GM23248 (cell line): ENCODE measurements around the gene HEATR5B. TPM values are rescaled to one million over a fixed set of nuclear protein-coding genes. Genes with fewer than 3 reads are reported as not detected.

Source experiments
- DNase-seq: peaks from one replicate; pipeline ENCODE4 v3.0.0-alpha.2; 2015
- H2AFZ ChIP-seq: fragments of 200-600 bp; sonication (generic); 2 replicates; pipeline ENCODE4 v1.6.1; 2016; ENCODE audit warnings: antibody characterized with exemption
- H3F3A ChIP-seq: fragments of 200-600 bp; sonication (generic); 2 replicates; pipeline ENCODE4 v1.6.1; 2016; ENCODE audit warnings: mild to moderate bottlenecking, antibody characterized with exemption, mixed run types; ENCODE audit not compliant: insufficient read depth
- H3K27ac ChIP-seq: fragments of 200-600 bp; sonication (generic); 2 replicates; pipeline ENCODE4 v1.5.1; 2016; ENCODE audit warnings: mild to moderate bottlenecking
- H3K27me3 ChIP-seq: fragments of 200-600 bp; sonication (generic); replicated peaks from 2 replicates; pipeline ENCODE4 v1.6.1; 2016; ENCODE audit warnings: mild to moderate bottlenecking; ENCODE audit not compliant: insufficient read depth
- H3K36me3 ChIP-seq: fragments of 200-600 bp; sonication (generic); 2 replicates; pipeline ENCODE4 v1.6.1; 2016; ENCODE audit warnings: low read depth, mild to moderate bottlenecking
- H3K4me1 ChIP-seq: fragments of 200-600 bp; sonication (generic); 2 replicates; pipeline ENCODE4 v1.6.1; 2016; ENCODE audit warnings: mild to moderate bottlenecking; ENCODE audit not compliant: insufficient read depth
- H3K4me2 ChIP-seq: fragments of 200-600 bp; sonication (generic); one replicate; pipeline ENCODE4 v1.6.1; 2016; ENCODE audit warnings: mild to moderate bottlenecking; ENCODE audit not compliant: unreplicated experiment
- H3K4me3 ChIP-seq: fragments of 200-600 bp; sonication (generic); 2 replicates; pipeline ENCODE4 v1.5.1; 2016; ENCODE audit warnings: mild to moderate bottlenecking
- H3K79me2 ChIP-seq: fragments of 200-600 bp; sonication (generic); 2 replicates; pipeline ENCODE4 v1.6.1; 2016; ENCODE audit warnings: mild to moderate bottlenecking; ENCODE audit not compliant: insufficient read depth
- H3K9ac ChIP-seq: fragments of 200-600 bp; sonication (generic); 2 replicates; pipeline ENCODE4 v1.6.1; 2016; ENCODE audit warnings: mild to moderate bottlenecking
- H3K9me2 ChIP-seq: fragments of 200-600 bp; sonication (generic); 2 replicates; pipeline ENCODE4 v1.6.1; 2016; ENCODE audit warnings: mixed run types, mild to moderate bottlenecking, moderate library complexity; ENCODE audit not compliant: insufficient read depth
- H3K9me3 ChIP-seq: fragments of 200-600 bp; sonication (generic); one replicate; pipeline ENCODE4 v1.6.1; 2017; ENCODE audit warnings: low read depth
- H4K20me1 ChIP-seq: fragments of 200-600 bp; sonication (generic); 2 replicates; pipeline ENCODE4 v1.6.0; 2016; ENCODE audit not compliant: insufficient read depth
- EZH2 ChIP-seq: fragments of 200-600 bp; sonication (generic); IDR thresholded peaks from 2 replicates; pipeline ENCODE4 v1.6.1; 2018; ENCODE audit warnings: antibody characterized with exemption, mild to moderate bottlenecking; ENCODE audit not compliant: insufficient read depth, poor library complexity, severe bottlenecking
- EZH2phosphoT487 ChIP-seq: fragments of 200-600 bp; sonication (generic); IDR thresholded peaks from 2 replicates; pipeline ENCODE4 v1.6.1; 2018; ENCODE audit warnings: antibody characterized with exemption, moderate library complexity, mild to moderate bottlenecking, low read depth; ENCODE audit not compliant: insufficient read depth
- WGBS, 2 experiments: methylation state at CpG; one replicate each; pipeline ENCODE4 v1.1.6; 2015 to 2017; ENCODE audit warnings: low lambda C conversion rate in 2 of 2, low coverage in 1 of 2; ENCODE audit errors: missing lambda C conversion rate in 2 of 2; 5-methylcytosine and 5-hydroxymethylcytosine counted together
- in situ Hi-C: fragments of 300-500 bp; cut with MboI; formaldehyde crosslinking; loops from 2 replicates; pipeline ENCODE4 v1.15.0; 2020
- polyA plus RNA-seq: library from polyadenylated mRNA; unstranded; fragments of >200 nt; fragmentation: Nextera tagmentation; extraction: Ambion mirVana; gene quantifications from 2 replicates; pipeline ENCODE4 v1.2.1, GENCODE V29; 2016
- total RNA-seq: library from RNA; depleted of rRNA; stranded (reverse); fragments of >200 nt; shearing (Covaris generic); gene quantifications from 2 replicates; pipeline ENCODE4 v1.2.3, GENCODE V29; 2014

HEATR5B gene
- total and polyA plus RNA-seq, 2 experiments from 2014 or later, result 5.3 to 17.0 TPM

DNA sequence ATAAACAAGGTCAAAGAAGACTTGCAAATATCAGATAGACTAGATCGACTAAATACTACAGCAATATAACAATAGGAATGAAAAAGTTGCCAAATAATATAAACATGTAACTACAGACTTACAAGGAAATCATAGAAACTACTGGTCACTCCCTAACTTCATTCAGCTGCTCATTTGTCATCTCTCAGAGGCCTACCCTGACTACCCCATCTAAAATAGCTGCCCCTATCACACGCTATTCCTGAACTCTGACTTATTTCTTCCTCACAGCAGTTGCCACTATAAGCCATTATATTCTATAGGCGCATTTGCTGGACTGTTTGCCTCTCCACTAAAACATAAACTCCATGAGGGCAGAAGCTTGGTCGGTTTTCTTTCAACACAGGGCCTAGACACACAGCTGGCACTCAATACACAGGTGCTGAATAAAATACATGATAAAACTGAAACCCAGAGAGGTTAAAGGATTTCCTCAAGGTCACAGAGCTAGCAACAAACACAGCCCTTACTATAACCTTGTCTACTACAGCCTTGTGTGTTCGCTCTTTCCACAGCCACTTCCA lies 119.6 kb downstream of the HEATR5B start:
- peak overlapping the region; percentile 85 for H3K9ac ChIP-seq
- no peaks in the 10 kb centered on the region; the same call in none of the 2 replicates for H3K4me1 ChIP-seq
- no peaks in the 10 kb centered on the region for H3K36me3 ChIP-seq
- in situ Hi-C loops, result no loop called here
- peaks cover 64% of the 10 kb centered on the region for H3K79me2 ChIP-seq
- no peaks in the 10 kb centered on the region for H3K9me3 ChIP-seq
- H3K27ac ChIP-seq, result peak overlapping the region; percentile 56; the same call in 1 of the 2 replicates
- no peak overlapping the region for H2AFZ ChIP-seq
- WGBS, 2 experiments, result 96 to 97% methylated on average over 5 of the region's 5 CpGs
- H4K20me1 ChIP-seq, result 0 out of 2 replicates have a peak, but pooled peaks cover 3% of the 10 kb centered on the region
- no peaks in the 10 kb centered on the region for H3K27me3 ChIP-seq
- peak overlapping the region; percentile 100 for H3K4me2 ChIP-seq
- H3K4me3 ChIP-seq, result peak overlapping the region; percentile 89
- no peak for TF ChIP-seq EZH2phosphoT487
- TF ChIP-seq EZH2, result no peak
- peak; percentile 9 for DNase-seq
- H3K9me2 ChIP-seq, result no peaks in the 10 kb centered on the region
- H3F3A ChIP-seq, result peaks cover 11% of the 10 kb centered on the region; the same call in 1 of the 2 replicates

DNA sequence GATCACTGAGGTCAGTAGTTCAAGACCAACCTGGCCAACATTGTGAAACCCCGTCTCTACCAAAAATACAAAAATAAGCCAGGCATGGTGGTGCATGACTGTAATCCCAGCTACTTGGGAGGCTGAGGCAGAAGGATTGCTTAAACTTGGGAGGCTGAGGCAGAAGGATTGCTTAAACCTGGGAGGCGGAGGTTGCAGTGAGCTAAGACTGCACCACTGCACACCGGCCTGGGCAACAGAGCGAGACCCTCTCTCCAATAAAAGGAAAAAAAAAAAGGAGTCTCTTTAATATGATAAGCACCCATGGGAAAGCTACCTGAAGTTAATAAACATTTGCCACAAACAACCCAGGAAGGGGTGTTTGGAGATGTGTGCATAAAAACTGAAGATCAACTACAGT lies 120.4 kb downstream of the HEATR5B start:
- H4K20me1 ChIP-seq, result 0 out of 2 replicates have a peak, but pooled peaks cover 3% of the 10 kb centered on the region
- H3K4me2 ChIP-seq, result no peak overlapping the region
- H3K79me2 ChIP-seq, result peaks cover 73% of the 10 kb centered on the region
- no peak overlapping the region for H2AFZ ChIP-seq
- no peaks in the 10 kb centered on the region; the same call in none of the 2 replicates for H3K4me1 ChIP-seq
- peaks cover 11% of the 10 kb centered on the region; the same call in 1 of the 2 replicates for H3F3A ChIP-seq
- no peaks in the 10 kb centered on the region for H3K27me3 ChIP-seq
- no peak overlapping the region for H3K4me3 ChIP-seq
- 96% methylated on average over 4 of the region's 4 CpGs for WGBS, 2 experiments
- in situ Hi-C loops, result no loop called here
- TF ChIP-seq EZH2, result no peak
- TF ChIP-seq EZH2phosphoT487, result no peak
- DNase-seq, result no peak
- no peak overlapping the region for H3K9ac ChIP-seq
- H3K36me3 ChIP-seq, result no peaks in the 10 kb centered on the region
- H3K9me3 ChIP-seq, result no peaks in the 10 kb centered on the region
- no peaks in the 10 kb centered on the region for H3K9me2 ChIP-seq
- H3K27ac ChIP-seq, result no peak overlapping the region

DNA sequence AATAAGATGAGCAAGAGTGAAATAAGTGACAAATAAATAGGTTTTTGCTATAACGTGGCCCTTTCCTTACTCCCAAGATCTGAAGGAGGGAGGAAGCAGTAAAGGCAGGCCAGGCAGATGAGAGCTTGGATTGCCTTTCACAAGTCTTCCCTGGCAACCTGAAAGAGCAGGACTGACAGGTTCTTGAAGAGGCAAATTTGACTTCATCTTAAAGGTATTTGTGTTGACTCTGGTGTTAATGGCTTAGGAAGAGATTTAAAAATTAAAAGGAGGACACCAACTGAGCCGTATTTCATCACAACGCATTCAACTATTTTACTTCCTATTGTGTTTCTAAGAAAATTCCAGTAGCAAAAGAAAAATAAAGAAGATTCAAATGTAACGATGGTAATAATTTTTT lies 121.1 kb downstream of the HEATR5B start:
- no peak overlapping the region for H3K4me3 ChIP-seq
- H3K9me2 ChIP-seq, result no peaks in the 10 kb centered on the region
- H3K4me2 ChIP-seq, result no peak overlapping the region
- H3K27me3 ChIP-seq, result no peaks in the 10 kb centered on the region
- in situ Hi-C loops, result no loop called here
- no peak for DNase-seq
- no peak overlapping the region for H3K27ac ChIP-seq
- H3K9me3 ChIP-seq, result no peaks in the 10 kb centered on the region
- H3K4me1 ChIP-seq, result no peaks in the 10 kb centered on the region; the same call in none of the 2 replicates
- no peak overlapping the region for H3K9ac ChIP-seq
- H3F3A ChIP-seq, result peaks cover 11% of the 10 kb centered on the region; the same call in 1 of the 2 replicates
- H4K20me1 ChIP-seq, result 0 out of 2 replicates have a peak, but pooled peaks cover 3% of the 10 kb centered on the region
- TF ChIP-seq EZH2phosphoT487 (no peak), EZH2 (no peak)
- no peak overlapping the region for H2AFZ ChIP-seq
- H3K79me2 ChIP-seq, result peaks cover 79% of the 10 kb centered on the region
- WGBS, 2 experiments, result 88% methylated on average over 4 of the region's 4 CpGs
- H3K36me3 ChIP-seq, result no peaks in the 10 kb centered on the region

GRCh38 chr2:36960773-36961172 lies 123.4 kb downstream of the HEATR5B start:
- H3K36me3 ChIP-seq, result no peaks in the 10 kb centered on the region
- no peak for TF ChIP-seq EZH2
- no peak for TF ChIP-seq EZH2phosphoT487
- 96 to 97% methylated on average over 5 of the region's 5 CpGs for WGBS, 2 experiments
- in situ Hi-C loops, result no loop called here
- no peaks in the 10 kb centered on the region for H3K9me3 ChIP-seq
- H3K79me2 ChIP-seq, result peaks cover 100% of the 10 kb centered on the region
- H3K4me2 ChIP-seq, result no peak overlapping the region
- no peaks in the 10 kb centered on the region for H3K27me3 ChIP-seq
- DNase-seq, result no peak
- no peak overlapping the region for H3K27ac ChIP-seq
- H3K9me2 ChIP-seq, result no peaks in the 10 kb centered on the region
- H3K4me3 ChIP-seq, result no peak overlapping the region
- no peak overlapping the region for H2AFZ ChIP-seq
- no peak overlapping the region for H3K9ac ChIP-seq
- peaks cover 11% of the 10 kb centered on the region; the same call in 1 of the 2 replicates for H3F3A ChIP-seq
- H4K20me1 ChIP-seq, result 0 out of 2 replicates have a peak, but pooled peaks cover 8% of the 10 kb centered on the region
- no peaks in the 10 kb centered on the region; the same call in none of the 2 replicates for H3K4me1 ChIP-seq
